HG02870 (cell line): Measurements from ENCODE around the gene TRIP13.

Source experiments
- ATAC-seq: cut with Tn5 transposase; IDR thresholded peaks from one replicate; pipeline ENCODE4 v1.9.1; 2021; ENCODE audit warnings: mild to moderate bottlenecking, moderate library complexity; ENCODE audit not compliant: unreplicated experiment

Gene TRIP13

DNA sequence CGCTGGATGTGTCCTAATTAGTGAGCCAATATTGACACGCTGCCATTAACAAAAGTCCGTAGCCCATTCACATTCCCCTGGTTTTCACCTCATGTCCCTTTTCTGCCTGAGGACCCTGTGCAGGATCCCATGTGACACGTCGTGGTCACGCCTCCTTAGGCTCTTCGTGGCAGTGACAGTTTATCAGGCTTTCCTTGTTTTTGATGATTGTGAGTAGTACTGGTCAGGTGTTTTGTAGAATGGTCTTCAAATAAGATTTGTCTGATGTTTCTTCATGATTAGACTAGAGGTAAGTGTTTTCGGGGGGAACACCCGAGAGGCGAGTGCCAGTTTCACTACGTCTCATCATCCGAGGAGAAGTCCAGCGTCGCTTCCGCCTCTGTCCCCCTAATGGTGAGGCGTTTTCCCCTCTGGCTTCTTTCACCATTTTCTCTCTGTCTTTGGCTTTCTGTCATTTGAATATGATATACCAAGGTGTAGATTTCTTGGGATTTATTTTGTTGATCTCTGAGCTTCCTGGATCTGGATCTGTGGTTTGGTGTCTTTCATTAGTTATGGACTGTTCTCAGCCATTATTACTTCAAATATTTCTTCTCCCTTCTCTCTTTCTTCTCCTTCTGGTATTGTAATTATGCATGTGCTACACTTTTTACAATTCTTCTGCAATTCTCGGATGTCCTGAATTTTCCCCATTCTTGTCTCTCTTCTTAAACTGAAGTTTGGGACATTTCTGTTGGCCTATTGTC lies 57.3 kb downstream of the TRIP13 start:
- no peak for ATAC-seq

DNA sequence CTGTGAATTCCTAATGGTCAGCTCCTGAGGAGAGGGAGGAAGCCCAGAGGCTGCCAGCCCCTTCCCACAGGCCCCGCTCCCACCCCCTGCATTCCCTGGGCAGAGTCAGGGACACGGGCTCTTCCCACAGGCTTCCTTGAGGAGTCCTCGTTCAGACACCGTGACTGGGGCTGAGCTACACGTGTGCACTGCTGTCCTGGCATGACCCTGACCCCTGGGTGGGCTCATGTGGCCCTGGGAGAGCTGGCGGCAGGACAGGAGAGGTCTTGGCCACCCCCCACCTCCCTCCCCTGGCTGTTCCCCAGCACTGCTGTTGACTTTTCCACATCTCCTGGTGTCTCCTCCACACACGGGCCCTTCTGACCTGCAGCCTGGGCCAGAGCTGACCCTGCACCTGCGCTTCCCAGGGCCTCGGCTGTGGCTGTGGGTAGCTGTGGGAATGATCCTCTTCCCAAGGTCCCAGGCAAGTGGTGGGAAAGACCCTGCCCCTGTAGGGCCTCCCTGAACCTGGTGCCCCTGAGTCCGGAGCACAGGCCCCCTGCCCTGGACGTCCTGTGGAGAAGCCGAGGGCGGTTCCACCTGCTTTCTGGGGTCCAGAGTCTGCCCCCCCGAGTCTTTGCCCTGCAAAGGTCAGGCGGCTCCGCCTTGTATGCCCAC lies 59.4 kb downstream of the TRIP13 start:
- no peak for ATAC-seq

DNA sequence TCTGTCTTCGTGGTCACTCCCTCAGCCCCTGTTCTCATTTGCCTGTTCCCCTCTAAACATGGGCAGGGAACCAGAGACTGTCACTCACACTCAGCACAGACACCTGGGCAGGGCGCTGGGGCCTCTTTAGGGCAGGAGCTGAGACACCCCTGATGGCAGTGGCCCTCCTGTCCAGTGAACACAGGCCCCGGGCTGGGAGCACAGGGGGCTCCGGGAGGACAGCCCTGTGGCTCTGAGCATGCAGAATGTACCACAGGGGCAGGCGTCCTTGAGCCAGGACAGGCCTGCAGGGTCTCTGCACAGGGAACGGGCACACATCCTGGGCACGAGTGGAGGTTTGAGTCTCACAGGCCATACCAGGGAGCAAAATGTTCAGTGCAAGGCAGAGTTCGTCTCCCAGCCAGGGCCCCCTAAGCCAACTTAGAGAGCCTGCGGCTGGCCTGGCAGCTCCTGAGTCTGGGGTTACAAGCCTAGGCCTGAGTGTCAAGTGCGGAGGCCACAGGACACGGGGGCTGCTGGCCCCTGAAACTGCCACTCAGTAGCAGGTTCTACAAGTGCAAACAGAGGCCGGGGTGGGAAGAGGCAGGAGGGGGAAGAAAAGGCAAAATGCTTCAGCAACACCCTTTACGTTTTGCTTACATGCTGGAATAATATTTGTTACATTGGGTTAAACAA lies 60.0 kb downstream of the TRIP13 start:
- no peak for ATAC-seq

DNA sequence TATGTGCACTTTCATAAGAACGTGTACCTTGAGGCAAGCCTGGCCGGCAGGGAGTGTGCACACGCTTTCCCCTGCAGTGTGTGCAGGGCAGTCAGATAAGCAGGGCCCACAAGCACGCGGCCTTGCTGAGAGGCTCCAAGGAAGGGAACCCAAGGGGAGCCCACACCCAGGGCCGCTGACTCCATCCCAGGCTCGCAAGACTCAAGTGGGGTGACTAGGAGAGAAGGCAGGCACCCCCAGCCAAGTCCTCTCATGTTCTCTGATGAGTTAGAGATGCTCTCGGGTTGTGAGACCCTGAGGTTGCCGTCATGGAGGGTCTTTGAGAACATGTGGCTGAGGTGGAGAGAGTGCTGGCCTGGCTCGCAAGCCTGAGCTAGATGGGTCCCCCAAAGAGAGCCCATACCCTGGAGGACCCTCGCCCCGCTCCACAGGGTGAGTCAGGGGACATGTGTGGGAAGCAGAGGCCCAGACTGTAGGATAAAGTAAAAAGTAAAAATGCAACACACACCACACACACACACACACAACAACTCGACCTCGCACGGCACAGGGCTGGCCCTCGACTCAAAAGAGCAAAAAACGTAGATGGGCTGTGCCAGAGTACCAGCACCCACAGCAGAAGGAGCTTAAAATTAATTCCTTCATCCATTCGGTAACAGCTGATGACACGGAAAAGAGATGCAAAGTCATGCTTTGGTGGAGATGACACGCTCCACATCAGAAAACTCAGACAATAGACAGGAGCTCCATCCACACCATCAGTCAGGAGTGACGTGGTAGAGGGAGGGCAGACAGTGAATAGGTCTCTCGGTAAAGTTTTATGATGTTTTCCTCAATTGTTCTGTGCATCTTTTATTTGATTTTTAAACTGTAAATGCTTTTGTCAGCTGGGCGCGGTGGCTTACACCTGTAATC lies 61.1 kb downstream of the TRIP13 start:
- ATAC-seq: no peak

DNA sequence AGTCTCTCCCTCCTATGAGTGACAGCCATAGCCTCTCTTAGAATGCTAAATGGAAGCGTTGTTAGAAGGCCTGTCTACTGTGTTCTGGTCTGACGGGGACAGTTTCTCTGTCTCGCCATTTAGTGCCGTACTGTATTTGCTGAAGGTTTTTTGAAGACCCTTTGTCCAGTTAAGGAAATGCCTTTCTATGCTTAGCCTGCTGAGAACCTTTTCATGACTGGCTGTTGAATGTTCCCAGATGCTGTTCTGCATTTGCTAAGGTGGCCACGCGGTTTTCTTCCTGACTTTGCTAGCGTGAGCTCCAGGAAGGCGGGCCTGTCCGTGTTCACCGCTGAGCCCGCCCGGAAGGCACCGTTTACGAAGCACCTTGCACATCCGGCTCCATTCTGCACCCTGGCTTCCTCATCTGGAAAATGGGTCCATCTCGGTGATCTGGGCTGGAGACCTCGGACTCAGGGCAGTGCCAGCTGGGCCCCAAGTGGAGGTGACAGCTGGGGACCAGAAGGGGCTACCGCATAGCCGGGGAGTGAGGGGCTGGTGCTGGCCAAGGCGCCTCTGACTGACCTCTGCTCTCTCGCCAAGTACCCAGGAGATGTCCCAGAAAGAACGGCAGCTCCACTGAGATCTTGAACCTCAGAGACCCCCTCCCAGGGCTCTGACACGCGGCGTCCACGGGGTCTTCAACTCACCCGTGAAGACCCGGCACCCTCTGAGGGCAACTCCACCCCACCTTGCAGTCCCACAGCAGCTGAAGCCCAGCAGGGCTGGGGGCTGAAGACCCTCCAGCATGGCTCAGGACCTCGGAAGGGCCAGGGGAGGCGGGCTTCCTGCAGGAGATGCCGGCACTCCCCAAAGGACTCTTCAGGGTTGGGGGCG lies 63.4 kb downstream of the TRIP13 start:
- no peak for ATAC-seq

DNA sequence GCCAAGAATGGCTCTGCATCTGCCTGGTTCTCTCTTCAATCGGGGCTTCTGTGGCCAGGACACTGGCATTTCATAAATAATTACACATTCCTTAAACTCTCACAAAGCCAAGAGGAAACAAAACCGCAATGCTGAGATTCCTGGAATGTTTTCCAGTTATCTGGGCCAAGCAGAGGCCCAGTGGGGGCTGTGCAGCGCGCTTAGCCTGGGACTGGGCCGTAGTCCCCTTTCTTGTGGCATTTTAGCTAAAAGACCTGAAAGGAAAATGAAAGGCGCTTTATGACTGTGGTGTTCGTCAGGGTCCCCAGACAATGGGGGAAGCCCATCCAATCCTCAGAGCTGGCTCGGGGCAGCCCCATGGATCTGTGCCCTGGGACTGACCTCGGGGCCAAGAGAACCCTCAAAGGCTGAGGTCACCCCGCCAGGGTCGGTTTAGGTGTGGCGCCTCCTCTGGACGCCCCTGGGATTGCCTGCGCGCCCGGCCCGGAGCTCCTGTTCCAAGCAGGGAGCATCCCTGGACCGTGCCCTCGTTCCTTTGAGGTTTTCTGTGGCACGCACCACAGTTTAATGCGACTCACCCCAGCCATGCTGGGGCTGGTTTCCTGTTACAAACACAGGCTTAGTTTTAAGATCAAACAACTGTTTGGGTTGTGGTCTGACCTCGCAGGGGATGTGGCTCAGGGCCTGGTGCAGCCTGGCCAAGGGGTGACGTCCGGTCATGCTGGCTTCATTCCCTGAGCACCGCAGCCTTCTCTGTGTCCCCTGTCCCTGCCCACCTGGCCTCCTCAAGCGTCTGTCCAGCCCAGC lies 64.5 kb downstream of the TRIP13 start:
- ATAC-seq: peak; percentile 77

DNA sequence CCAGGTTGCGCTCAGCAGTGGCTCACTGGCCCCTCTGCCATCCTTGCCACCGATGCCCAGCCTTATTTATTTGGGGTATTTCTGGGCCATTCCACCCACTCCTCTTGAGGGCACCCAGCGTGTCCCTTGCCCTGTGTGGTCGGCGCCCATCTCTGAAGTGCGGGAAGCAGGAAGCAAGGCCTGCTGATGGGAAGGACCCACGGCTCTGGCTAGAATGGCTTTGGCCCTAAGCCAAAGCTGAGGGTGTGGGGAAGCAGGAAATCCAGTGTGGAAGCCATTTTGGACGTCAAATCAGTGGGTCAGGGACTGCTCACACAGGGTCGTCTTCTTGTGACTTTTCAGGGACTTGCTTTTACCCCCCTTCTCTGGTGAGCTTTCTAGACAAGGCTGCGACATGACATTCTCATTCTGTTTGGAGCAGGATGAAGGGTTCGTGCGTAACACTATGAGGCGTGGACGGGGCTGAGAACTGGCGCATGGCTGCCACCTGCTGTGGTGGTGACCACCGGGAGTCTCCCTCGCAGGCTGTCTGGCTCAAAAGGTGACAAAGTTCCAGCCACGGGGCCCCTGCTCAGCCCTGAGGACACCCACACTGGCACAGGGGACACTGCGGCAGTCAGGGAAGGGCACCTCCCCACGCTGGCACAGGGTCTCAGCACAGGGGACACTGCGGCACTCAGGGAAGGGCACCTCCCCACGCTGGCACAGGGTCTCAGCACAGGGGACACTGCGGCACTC lies 65.2 kb downstream of the TRIP13 start:
- ATAC-seq: no peak

DNA sequence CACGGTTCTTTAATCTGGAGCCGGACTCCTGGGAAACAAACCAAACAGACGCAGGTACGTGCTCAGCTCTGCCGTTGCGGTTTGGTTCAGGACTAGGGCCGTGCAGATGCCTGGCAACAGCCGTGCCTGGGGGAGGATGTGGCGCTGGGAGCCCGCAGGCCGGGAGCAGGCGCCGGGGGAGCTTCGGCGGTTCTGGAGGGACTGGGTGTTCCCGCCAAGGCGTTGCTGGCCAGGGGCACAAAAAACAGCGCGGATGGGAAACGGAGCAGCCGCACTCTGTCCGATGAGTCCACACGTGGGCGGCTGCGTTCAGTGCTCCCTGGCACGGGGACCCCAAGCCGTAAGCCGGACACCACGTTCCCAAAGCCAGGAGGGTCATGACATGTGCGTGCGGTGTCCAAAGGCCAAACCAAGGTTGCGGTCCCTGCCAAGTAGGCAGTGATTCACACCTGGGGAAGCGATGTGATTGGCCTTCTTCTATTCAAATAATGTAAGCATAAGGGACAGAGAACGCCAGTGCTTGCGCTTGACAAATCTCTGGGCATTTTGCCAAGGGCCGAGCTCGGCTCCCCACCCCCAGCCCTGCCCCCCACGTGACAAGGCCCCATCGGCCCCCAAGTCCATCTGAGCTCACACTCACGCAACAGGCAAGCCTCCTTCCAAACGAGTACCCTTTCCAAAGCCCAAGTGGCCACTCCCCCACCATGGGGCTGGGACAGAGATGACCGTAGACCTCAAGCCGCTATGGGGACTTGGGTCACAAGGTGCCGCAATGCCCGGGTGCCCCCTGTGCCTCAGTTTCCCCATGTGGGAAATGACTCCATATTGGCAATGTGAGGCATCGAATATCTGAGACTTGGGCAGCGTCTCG lies 66.3 kb downstream of the TRIP13 start:
- ATAC-seq: no peak

DNA sequence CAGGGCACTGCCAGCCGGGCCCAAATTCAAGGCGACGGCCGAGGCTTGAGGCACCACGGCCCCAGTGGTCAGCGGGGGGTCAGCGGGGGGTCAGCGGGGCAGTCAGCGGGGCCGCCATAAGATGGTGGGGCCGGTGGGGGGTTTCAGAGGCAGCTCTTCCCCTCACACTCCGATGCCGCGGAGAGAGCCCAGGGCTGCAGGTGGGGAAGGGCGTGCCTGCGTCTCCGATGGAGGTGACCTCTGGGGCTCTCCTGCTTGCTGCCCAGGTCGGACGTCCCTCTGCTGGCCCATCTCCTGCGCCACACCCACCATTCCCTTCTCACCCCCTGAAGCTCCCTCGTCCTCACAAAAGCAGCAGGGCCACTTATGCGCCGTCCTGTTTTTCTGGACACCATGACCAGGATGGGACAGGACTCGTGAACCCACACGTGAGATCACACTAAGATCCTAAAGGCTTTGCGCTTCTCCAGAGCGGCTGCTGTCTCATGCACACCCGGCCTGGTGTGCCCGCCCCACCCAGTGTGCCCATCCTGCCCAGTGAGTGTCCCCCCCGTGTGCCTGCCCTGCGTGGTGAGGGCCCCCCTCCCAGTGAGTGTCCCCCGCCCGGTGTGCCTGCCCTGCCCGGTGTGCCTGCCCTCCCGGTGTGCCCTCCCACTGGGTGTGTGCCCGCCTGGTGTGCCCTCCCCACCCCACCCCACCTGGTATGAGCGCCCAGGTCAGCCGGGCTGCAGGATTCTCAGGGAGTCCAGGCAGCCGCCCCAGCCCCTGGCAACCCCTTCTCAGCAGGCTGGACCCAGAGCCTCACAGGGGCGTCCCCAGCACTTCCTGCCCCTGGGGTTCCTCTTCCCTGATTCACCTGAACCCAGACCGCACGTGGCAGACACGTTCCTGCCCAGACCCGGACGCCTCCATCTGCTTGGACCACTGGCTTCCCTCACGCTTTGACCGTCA lies 67.2 kb downstream of the TRIP13 start:
- ATAC-seq: no peak

DNA sequence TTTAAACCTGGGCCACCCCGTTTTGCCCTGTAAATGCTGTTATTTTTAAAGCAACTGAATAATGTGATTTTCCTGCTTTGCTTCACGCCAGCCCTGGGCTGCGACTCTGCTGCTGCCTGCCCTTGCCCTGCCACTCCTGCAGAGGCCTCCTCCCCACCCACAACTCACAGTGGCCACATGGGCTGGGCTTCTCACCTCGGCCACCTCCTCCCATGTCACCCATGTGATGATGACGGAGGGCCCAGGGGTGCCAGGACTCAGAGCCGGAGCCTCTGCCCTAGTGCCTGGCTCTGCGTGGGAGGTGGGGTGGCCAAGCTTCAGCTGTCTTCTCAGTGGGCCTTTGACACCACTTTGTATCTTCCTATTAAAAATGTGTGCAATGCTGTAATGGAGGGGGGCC lies 67.9 kb downstream of the TRIP13 start:
- no peak for ATAC-seq

DNA sequence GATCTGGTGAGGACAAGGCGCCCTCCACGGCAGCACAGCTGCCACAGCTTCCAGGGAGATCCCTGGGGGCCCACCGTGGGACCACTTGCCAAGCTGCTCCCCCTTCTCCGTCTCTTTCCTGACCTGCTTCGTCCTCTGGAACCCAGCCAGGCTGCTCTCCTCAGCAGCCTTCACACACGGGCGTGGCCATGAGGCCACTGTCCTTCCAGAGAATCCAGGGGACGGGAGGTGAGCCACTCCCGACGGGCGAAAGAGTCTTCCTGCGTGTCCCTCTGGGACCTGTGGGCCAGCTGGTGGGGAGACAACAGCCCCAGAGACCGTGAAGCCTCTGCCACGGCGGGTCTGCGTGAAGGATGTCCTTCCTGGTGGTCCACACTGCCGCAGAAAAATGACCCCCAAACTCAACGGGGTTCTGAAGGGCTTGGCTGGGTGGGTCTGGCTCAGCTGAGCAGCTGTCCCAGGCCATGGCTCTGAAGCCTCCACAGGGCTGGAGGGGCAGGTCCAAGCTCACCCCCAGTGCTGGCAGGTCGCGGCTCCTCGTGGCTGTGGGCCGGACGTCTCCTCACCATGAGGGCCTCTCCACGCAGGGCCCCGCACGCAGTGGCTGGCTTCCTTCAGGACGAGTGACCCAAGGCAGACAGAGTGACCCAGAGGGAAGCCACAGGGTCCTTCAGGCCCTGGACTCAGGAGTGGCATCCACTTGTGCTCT lies 68.5 kb downstream of the TRIP13 start:
- no peak for ATAC-seq

DNA sequence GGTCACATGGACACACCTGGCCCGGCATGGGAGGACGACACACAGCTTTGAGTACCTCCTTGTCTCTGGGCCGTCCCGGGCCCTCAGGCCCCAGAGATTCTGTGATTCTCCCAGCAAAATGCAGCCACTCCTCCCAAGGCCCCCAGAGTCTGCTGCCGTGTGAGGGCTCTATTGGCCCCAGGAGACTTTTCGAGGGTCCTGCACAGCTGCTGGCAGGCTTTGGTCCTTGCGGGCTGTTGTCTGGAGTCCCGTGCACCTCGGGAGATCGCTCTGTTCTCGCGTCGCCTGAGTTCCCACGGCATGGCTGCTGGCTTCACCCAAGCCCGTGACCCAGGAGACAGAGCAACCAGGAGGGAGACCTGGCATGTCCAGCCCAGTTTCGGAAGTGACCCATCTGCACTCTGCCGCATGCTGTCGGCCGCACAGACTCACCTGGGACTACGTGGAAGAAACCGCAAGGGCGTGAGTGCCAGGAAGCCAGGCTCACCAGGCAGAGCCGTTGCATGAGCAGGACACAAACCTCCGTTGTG lies 69.1 kb downstream of the TRIP13 start:
- no peak for ATAC-seq

DNA sequence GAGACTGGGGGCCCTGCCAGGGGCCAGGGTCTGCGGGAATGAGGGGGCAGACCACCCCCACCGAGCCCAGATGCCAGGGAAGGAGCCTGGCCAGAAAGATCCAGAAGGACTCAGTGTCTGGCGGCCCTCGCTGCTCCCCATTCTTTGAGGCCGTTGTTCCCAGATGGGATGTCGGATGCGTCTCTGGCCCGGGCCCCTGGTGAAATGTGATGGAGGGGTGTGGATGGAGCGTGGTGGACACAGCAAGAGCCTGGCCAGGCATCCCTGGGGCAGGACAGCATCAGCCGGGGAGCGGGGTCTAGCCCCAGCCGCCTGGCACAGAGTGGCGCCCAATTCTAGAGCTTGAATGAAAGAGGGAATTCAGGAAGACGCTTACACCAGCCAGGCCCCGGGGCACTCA lies 69.7 kb downstream of the TRIP13 start:
- no peak for ATAC-seq

DNA sequence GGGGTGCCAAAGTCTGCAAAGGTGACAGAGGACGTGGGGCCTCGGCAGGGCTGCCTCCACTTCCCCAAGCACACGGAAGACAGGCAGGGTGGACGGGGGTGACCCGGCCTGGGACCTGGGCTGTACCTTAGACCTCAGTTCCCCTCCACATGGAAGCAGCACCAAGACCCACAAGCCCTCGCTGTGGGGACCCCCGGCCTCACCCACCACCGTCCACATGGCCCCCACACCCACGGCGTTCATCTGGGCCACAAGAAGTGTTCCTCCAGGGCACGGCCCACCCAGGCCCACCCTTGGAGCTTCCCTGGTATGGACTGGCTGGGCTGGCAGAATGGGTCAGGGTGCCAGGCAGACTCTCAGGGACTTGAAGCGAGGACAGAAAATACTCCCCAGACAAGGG lies 70.1 kb downstream of the TRIP13 start:
- ATAC-seq: no peak

DNA sequence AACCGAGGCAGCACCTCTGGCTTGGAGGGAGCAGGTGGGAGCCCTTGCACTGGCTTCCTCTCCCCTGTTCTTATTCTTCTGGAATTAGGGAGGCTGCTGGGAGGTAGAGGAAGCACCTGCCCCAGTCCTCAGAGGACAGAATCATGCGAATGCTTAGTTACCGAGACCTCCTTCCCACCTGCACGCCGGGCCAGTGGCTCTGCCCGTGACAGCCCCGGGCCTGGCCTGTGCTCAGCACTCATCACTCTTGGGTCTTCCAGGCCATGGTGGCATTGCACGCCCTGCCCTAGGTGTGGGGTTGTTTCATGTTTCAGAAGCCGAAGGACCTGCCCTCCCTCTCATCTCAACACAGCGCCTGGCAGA lies 70.6 kb downstream of the TRIP13 start:
- ATAC-seq: no peak
